ENCODE data around the gene HDC. TPM values are rescaled to one million over a fixed set of nuclear protein-coding genes. Genes with fewer than 3 reads are reported as not detected.
A peak's percentile ranks its signal among the peaks of the same experiment; 100 is the strongest.

The HDC gene
- total and polyA plus RNA-seq, 12 donors = 0.11 to 0.32 (median 0.19) TPM; not detected in 6

GRCh38 chr15:50287324-50288116 is 22.0 kb upstream of the HDC start:
- Histone ChIP-seq H3K36me3 (replicated peaks in 1 of 2) (no peaks in the 10 kb centered on the region), H3K27me3 (no peaks in the 10 kb centered on the region)
- no peak for TF ChIP-seq POLR2A (IDR thresholded peaks at IDR 0.05)
- no peak for TF ChIP-seq CTCF (IDR thresholded peaks at IDR 0.05)

GRCh38 chr15:50281427-50281826 is 15.9 kb upstream of the HDC start:
- no peak for TF ChIP-seq POLR2A (IDR thresholded peaks at IDR 0.05)
- no peak for TF ChIP-seq CTCF (IDR thresholded peaks at IDR 0.05)
- intact Hi-C loops (cut with DNase I) = no loop called here
- 77 to 98% (median 87%) methylated on average over 4 to 5 of the region's 5 CpGs for WGBS, 4 donors
- H3K9me3 ChIP-seq (replicated peaks in 1 of 3) = no peaks in the 10 kb centered on the region
- DNase-seq = no peak
- no peaks in the 10 kb centered on the region for H3K36me3 ChIP-seq (replicated peaks in 1 of 2)
- no peaks in the 10 kb centered on the region for H3K27me3 ChIP-seq
- no peak overlapping the region for H3K4me3 ChIP-seq
- no peak overlapping the region for H3K27ac ChIP-seq
- no peaks in the 10 kb centered on the region for H3K4me1 ChIP-seq (replicated peaks in 1 of 2)

More at GRCh38 chr15:50287324-50288116, 22.0 kb upstream of the HDC start:
- WGBS, 4 donors = 94 to 96% (median 96%) methylated on average over 6 of the region's 6 CpGs
- H3K27ac ChIP-seq = no peak overlapping the region
- no peaks in the 10 kb centered on the region for H3K4me1 ChIP-seq (replicated peaks in 1 of 2)
- DNase-seq = no peak
- H3K4me3 ChIP-seq = no peak overlapping the region
- intact Hi-C loops (cut with DNase I) = no loop called here
- no peaks in the 10 kb centered on the region for H3K9me3 ChIP-seq (replicated peaks in 1 of 3)

- intact Hi-C loops (cut with DNase I) = no loop called here
- no peaks in the 10 kb centered on the region for H3K9me3 ChIP-seq (replicated peaks in 1 of 3)
- H3K4me1 ChIP-seq (replicated peaks in 1 of 2) = no peaks in the 10 kb centered on the region
- no peak for DNase-seq
- TF ChIP-seq POLR2A (IDR thresholded peaks at IDR 0.05) (no peak), CTCF (IDR thresholded peaks at IDR 0.05) (no peak)
- H3K36me3 ChIP-seq (replicated peaks in 1 of 2) = no peaks in the 10 kb centered on the region
- H3K27ac ChIP-seq = no peak overlapping the region
- WGBS, 4 donors = 90 to 98% (median 96%) methylated on average over 3 of the region's 3 CpGs
- H3K27me3 ChIP-seq = no peaks in the 10 kb centered on the region
- no peak overlapping the region for H3K4me3 ChIP-seq
Observed at GRCh38 chr15:50280271-50280670, 14.7 kb upstream of the HDC start.

GRCh38 chr15:50278496-50278895 is 13.0 kb upstream of the HDC start:
- Histone ChIP-seq H3K4me1 (replicated peaks in 1 of 2) (no peaks in the 10 kb centered on the region), H3K27me3 (no peaks in the 10 kb centered on the region), H3K36me3 (replicated peaks in 1 of 2) (no peaks in the 10 kb centered on the region), H3K27ac (peak overlapping the region in 1 of 5 donors; percentile 7), H3K4me3 (no peak overlapping the region), H3K9me3 (replicated peaks in 1 of 3) (no peaks in the 10 kb centered on the region)
- no peak for DNase-seq
- TF ChIP-seq POLR2A (IDR thresholded peaks at IDR 0.05) (no peak), CTCF (IDR thresholded peaks at IDR 0.05) (no peak)
- intact Hi-C loops (cut with DNase I) = no loop called here
- 80 to 88% (median 85%) methylated on average over 4 of the region's 4 CpGs for WGBS, 4 donors

Data from adrenal gland (tissue), 12 donors.